Astrocyte (in vitro differentiated cells and primary cell): ENCODE measurements around the gene CDH5. TPM values are rescaled to one million over a fixed set of nuclear protein-coding genes. Genes with fewer than 3 reads are reported as not detected.
A peak's percentile ranks its signal among the peaks of the same experiment; 100 is the strongest.
"Not testable (repeated sequence)": the region's sequence is repeated elsewhere in the genome, so short reads cannot be mapped to it uniquely, and the experiment has no call there.

Experiments used
- DNase-seq: peaks from one replicate; pipeline ENCODE4 v3.0.0-alpha.2; 2010; ENCODE audit warnings: low read depth
- FAIRE-seq: peaks from 2 replicates; lab custom pipeline; 2011; peaks lifted over from hg19 to GRCh38; lab: Jason Lieb, UNC
- H2AFZ ChIP-seq: 2 replicates; pipeline ENCODE4 v1.6.0; 2012; ENCODE audit warnings: low read depth, low read length, inconsistent platforms
- H3K27ac ChIP-seq: 2 replicates; pipeline ENCODE4 v1.5.1; 2011; ENCODE audit warnings: low read depth, low read length, inconsistent platforms
- H3K27me3 ChIP-seq: 2 replicates; pipeline ENCODE4 v1.6.0; 2011; ENCODE audit warnings: low read length, inconsistent platforms; ENCODE audit not compliant: insufficient read depth
- H3K36me3 ChIP-seq: 2 replicates; pipeline ENCODE4 v1.5.1; 2011; ENCODE audit warnings: low read length, inconsistent platforms; ENCODE audit not compliant: insufficient read depth
- H3K4me1 ChIP-seq: 2 replicates; pipeline ENCODE4 v1.5.1; 2011; ENCODE audit warnings: low read length, inconsistent platforms; ENCODE audit not compliant: insufficient read depth
- H3K4me2 ChIP-seq: 2 replicates; pipeline ENCODE4 v1.6.0; 2012; ENCODE audit warnings: low read length, inconsistent platforms
- H3K4me3 ChIP-seq: 2 replicates; pipeline ENCODE4 v1.5.1; 2011; ENCODE audit warnings: low read depth, mild to moderate bottlenecking, low read length, inconsistent platforms; ENCODE audit not compliant: insufficient read depth
- H3K79me2 ChIP-seq: 2 replicates; pipeline ENCODE4 v1.6.0; 2012; ENCODE audit warnings: mild to moderate bottlenecking, low read length, inconsistent platforms; ENCODE audit not compliant: insufficient read depth
- H3K9ac ChIP-seq: 2 replicates; pipeline ENCODE4 v1.6.0; 2012; ENCODE audit warnings: mild to moderate bottlenecking, low read length, inconsistent platforms
- H3K9me3 ChIP-seq: 2 replicates; pipeline ENCODE4 v1.5.1; 2012; ENCODE audit warnings: low read depth, mild to moderate bottlenecking, low read length, inconsistent platforms; ENCODE audit not compliant: insufficient read depth
- H4K20me1 ChIP-seq: 2 replicates; pipeline ENCODE4 v1.6.0; 2012; ENCODE audit warnings: low read length, inconsistent platforms; ENCODE audit not compliant: insufficient read depth
- H3K27ac Mint-ChIP-seq: one replicate; pipeline ENCODE4 v1.8.0; 2021; ENCODE audit warnings: mild to moderate bottlenecking, mixed read lengths; ENCODE audit not compliant: unreplicated experiment
- H3K27me3 Mint-ChIP-seq: one replicate; pipeline ENCODE4 v1.8.0; 2021; ENCODE audit warnings: low read depth, mixed read lengths; ENCODE audit not compliant: unreplicated experiment
- H3K36me3 Mint-ChIP-seq: one replicate; pipeline ENCODE4 v1.8.0; 2021; ENCODE audit warnings: low read depth, mixed read lengths; ENCODE audit not compliant: unreplicated experiment
- H3K4me1 Mint-ChIP-seq: one replicate; pipeline ENCODE4 v1.8.0; 2021; ENCODE audit warnings: low read depth, mixed read lengths; ENCODE audit not compliant: unreplicated experiment
- H3K4me3 Mint-ChIP-seq: one replicate; pipeline ENCODE4 v1.8.0; 2021; ENCODE audit warnings: mild to moderate bottlenecking, moderate library complexity, mixed read lengths; ENCODE audit not compliant: unreplicated experiment
- H3K9me3 Mint-ChIP-seq: one replicate; pipeline ENCODE4 v1.8.0; 2021; ENCODE audit warnings: mild to moderate bottlenecking, mixed read lengths; ENCODE audit not compliant: unreplicated experiment
- EZH2 ChIP-seq: IDR thresholded peaks from 2 replicates; pipeline ENCODE4 v1.6.1; 2012; ENCODE audit warnings: mild to moderate bottlenecking, low read length, inconsistent platforms; ENCODE audit not compliant: insufficient read depth
- total RNA-seq: library from RNA; stranded (reverse); gene quantifications from 2 replicates; pipeline ENCODE4 v1.2.1, GENCODE V29; 2021
- TF ChIP-seq, protein P1 (sequence below): IDR thresholded peaks from 2 replicates; pipeline ENCODE4 v1.5.1; 2011; ENCODE audit warnings: low read depth, mild to moderate bottlenecking, inconsistent platforms, low read length, moderate library complexity; ENCODE audit not compliant: insufficient read depth

The CDH5 gene
- total RNA-seq, 1 donor from 2014 or later: 0.30 TPM

DNA sequence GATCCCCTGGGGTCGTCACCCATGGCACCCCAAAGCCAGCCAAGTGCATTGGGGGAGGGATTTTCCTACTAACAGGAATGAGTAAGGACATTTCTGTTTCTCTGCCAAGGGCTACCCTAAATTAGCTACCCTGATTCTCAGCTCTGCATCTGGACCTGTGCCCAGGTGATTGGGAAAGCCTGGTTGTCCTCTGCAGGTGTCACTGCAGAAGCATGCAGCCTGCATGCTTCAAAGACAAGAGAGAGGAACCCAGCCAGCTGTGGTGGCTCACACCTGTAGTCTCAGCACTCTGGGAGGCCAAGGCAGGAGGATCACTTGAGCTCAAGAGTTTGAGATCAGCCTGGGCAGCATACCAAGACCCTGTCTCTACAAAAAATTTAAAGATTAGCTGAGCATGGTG lies 80.2 kb downstream of the CDH5 start:
- Histone ChIP-seq H3K36me3 (no peaks in the 10 kb centered on the region), H3K4me3 (no peak overlapping the region), H3K79me2 (no peaks in the 10 kb centered on the region), H3K9me3 (no peaks in the 10 kb centered on the region), H3K27ac (no peak overlapping the region), H3K27me3 (peaks cover 21% of the 10 kb centered on the region), H3K9ac (no peak overlapping the region), H2AFZ (no peak overlapping the region), H3K4me2 (no peak overlapping the region), H3K4me1 (peaks cover 3% of the 10 kb centered on the region), H4K20me1 (no peaks in the 10 kb centered on the region)
- Mint-ChIP-seq H3K36me3 (no peaks in the 10 kb centered on the region), H3K4me1 (no peaks in the 10 kb centered on the region), H3K27ac (peak overlapping the region; percentile 34), H3K9me3 (no peaks in the 10 kb centered on the region), H3K27me3 (peaks cover 55% of the 10 kb centered on the region), H3K4me3 (no peak overlapping the region)
- DNase-seq (no peak), FAIRE-seq (no peak)
- no peak for TF ChIP-seq EZH2
- TF ChIP-seq, protein P1, sequence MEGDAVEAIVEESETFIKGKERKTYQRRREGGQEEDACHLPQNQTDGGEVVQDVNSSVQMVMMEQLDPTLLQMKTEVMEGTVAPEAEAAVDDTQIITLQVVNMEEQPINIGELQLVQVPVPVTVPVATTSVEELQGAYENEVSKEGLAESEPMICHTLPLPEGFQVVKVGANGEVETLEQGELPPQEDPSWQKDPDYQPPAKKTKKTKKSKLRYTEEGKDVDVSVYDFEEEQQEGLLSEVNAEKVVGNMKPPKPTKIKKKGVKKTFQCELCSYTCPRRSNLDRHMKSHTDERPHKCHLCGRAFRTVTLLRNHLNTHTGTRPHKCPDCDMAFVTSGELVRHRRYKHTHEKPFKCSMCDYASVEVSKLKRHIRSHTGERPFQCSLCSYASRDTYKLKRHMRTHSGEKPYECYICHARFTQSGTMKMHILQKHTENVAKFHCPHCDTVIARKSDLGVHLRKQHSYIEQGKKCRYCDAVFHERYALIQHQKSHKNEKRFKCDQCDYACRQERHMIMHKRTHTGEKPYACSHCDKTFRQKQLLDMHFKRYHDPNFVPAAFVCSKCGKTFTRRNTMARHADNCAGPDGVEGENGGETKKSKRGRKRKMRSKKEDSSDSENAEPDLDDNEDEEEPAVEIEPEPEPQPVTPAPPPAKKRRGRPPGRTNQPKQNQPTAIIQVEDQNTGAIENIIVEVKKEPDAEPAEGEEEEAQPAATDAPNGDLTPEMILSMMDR: no peak

DNA sequence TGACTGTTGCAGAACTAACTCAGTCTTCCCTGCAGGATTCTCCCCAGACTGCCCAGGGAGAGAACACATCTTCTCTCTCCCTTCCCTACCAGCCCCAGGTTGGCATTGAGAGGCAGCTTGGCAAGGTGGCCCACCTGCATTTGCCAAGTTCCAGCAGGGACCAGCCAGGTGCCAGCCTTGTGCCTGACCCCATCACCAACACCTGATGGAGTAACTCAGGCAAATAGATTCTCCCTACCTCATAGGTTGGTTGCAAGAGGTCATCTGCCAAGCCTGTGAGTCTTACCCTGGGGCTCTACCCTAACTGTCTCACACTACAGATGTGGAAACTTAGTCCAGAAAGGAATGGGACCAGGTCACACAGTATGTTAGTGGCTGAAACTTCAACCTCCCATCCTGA lies 81.0 kb downstream of the CDH5 start:
- no peaks in the 10 kb centered on the region for H3K79me2 ChIP-seq
- peaks cover 50% of the 10 kb centered on the region for H3K27me3 Mint-ChIP-seq
- no peak overlapping the region for H3K4me3 Mint-ChIP-seq
- no peaks in the 10 kb centered on the region for H3K4me1 ChIP-seq
- H3K36me3 ChIP-seq: no peaks in the 10 kb centered on the region
- FAIRE-seq (no peak), DNase-seq (no peak)
- H3K9me3 ChIP-seq: no peaks in the 10 kb centered on the region
- H3K4me3 ChIP-seq: no peak overlapping the region
- H3K9ac ChIP-seq: no peak overlapping the region
- no peaks in the 10 kb centered on the region for H4K20me1 ChIP-seq
- no peak overlapping the region for H2AFZ ChIP-seq
- no peak overlapping the region for H3K27ac ChIP-seq
- H3K4me2 ChIP-seq: no peak overlapping the region
- H3K27ac Mint-ChIP-seq: no peak overlapping the region
- H3K9me3 Mint-ChIP-seq: no peaks in the 10 kb centered on the region
- TF ChIP-seq, protein P1: no peak
- no peak for TF ChIP-seq EZH2
- no peaks in the 10 kb centered on the region for H3K4me1 Mint-ChIP-seq
- peaks cover 21% of the 10 kb centered on the region for H3K27me3 ChIP-seq
- H3K36me3 Mint-ChIP-seq: no peaks in the 10 kb centered on the region

DNA sequence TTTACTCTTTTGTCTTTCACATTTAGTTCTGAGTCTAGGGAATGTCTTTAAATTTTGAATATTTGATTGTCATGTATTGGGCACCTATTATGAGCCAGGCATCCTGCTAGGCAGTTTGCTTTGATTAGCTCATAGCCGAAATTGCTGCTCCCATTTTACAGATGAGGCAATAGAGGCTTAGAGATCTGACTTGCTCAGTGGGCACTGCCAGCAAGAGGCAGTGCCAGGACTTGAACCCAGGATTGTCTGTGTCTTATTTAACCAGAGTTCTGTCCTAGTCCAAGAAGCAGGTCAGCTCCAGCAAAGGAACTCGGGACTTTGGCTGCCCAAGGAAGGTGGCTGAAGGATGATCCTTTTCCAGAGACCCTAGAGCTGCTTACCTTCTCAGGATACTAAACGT lies 85.1 kb downstream of the CDH5 start:
- H3K4me1 Mint-ChIP-seq: no peaks in the 10 kb centered on the region

DNA sequence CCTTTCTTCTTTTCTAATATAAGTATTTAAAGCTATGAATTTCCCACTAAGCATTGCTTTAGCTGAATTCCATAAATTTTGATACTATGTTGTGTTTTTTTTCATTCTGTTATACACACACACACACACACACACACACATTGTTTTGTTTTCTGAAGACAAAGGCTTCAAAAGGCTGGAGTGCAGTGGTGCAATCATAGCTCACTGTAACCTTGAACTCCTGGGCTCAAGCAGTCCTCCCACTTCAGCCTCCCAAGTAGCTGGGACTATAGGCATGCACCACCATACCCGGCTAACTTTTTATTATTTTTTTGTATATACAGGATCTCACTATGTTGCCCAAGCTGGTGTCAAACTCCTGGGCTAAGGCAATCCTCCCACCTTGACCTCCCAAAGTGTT lies 86.7 kb downstream of the CDH5 start:
- not testable (repeated sequence) for H3K27me3 ChIP-seq, H3K79me2 ChIP-seq, H3K4me3 ChIP-seq, H3K4me1 Mint-ChIP-seq, H3K4me3 Mint-ChIP-seq, H3K9ac ChIP-seq, H3K9me3 ChIP-seq, FAIRE-seq, H2AFZ ChIP-seq, H3K9me3 Mint-ChIP-seq, H3K27ac ChIP-seq, DNase-seq, H3K36me3 Mint-ChIP-seq, H3K4me2 ChIP-seq, H3K4me1 ChIP-seq, H4K20me1 ChIP-seq, H3K27ac Mint-ChIP-seq, H3K36me3 ChIP-seq
- H3K27me3 Mint-ChIP-seq: peaks cover 20% of the 10 kb centered on the region

More for the DNA sequence above, 85.1 kb downstream of the CDH5 start:
- Histone ChIP-seq H3K79me2 (no peaks in the 10 kb centered on the region), H3K4me1 (no peaks in the 10 kb centered on the region), H3K27me3 (peaks cover 11% of the 10 kb centered on the region), H3K4me3 (no peak overlapping the region), H3K9ac (no peak overlapping the region), H3K27ac (no peak overlapping the region), H3K9me3 (no peaks in the 10 kb centered on the region), H3K36me3 (no peaks in the 10 kb centered on the region), H4K20me1 (no peaks in the 10 kb centered on the region), H3K4me2 (no peak overlapping the region), H2AFZ (no peak overlapping the region)
- Mint-ChIP-seq H3K4me3 (no peak overlapping the region), H3K9me3 (no peaks in the 10 kb centered on the region), H3K36me3 (no peaks in the 10 kb centered on the region), H3K27me3 (peaks cover 25% of the 10 kb centered on the region), H3K27ac (no peak overlapping the region)
- no peak for TF ChIP-seq EZH2
- TF ChIP-seq, protein P1: no peak
- DNase-seq (no peak), FAIRE-seq (no peak)
